NCI-H69 (cell line): ENCODE measurements around the gene ELK4.

Experiments used
- DNase-seq: peaks from one replicate; lab custom pipeline; 2025; lab: John Stamatoyannopoulos, UW

The ELK4 gene

DNA sequence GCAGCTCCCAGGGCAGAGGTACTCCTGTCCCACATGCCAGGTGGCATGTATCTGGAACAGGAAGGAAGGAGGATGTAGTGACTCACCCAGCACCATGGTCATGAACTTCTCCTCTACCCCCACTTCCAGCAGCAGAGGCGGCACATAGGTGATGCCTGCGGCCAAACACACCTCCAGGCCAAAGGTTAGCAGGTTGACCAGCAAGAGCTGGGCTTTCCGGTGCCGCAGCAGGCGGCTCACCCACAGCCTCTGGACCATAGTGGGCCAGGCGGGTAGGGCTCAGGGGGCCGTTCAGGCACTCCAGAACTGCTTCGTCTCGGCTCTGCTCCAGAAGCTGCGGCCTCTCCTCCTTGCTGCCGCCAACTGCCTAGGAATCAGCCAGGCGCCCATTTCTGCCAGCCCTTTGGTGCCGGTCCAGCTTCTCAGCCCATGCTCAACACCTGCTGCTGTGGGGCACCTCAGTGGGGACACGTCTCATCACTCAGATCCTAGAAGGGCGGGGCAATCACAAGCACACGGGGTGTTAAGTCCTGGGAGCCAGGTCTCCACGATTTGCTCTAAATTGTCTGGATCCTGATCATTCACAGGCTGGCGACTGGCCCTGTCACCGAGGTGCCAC is 32.7 kb upstream of the ELK4 start:
- DNase-seq: peak; percentile 51

GRCh38 chr1:205663286-205663936 is 31.6 kb upstream of the ELK4 start:
- no peak for DNase-seq

- DNase-seq: no peak
These were observed 31.0 kb upstream of the ELK4 start for GRCh38 chr1:205662791-205663190.

DNA sequence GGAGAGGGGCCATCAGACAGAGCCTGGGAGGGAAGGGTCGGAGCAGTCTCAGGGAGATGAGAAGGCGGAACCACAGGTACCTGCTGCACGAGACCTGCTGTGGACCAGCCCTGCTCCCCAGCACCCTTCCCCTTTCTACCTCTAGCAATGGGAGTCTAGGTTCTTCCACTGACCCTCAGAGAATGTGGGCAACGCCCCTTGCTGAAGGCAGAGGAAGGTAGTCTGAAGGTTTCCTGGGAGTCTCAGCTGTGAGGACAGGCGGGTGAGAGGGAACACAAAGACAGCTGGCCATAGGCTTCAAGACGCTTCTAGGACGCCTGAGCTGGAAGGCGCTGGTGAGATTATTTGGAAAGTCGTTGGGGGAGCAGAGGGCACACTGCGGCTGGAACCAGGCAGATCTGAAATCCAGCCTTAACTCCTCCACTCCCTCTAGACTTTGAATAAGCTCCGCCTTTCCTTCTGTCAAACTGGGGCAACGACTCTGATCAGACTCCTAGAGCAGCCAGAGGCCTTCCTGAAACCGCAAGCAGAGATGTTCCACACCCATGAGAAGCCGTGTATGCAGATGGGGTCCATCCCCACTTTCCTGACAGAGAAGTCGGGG is 30.4 kb upstream of the ELK4 start:
- DNase-seq: no peak

DNA sequence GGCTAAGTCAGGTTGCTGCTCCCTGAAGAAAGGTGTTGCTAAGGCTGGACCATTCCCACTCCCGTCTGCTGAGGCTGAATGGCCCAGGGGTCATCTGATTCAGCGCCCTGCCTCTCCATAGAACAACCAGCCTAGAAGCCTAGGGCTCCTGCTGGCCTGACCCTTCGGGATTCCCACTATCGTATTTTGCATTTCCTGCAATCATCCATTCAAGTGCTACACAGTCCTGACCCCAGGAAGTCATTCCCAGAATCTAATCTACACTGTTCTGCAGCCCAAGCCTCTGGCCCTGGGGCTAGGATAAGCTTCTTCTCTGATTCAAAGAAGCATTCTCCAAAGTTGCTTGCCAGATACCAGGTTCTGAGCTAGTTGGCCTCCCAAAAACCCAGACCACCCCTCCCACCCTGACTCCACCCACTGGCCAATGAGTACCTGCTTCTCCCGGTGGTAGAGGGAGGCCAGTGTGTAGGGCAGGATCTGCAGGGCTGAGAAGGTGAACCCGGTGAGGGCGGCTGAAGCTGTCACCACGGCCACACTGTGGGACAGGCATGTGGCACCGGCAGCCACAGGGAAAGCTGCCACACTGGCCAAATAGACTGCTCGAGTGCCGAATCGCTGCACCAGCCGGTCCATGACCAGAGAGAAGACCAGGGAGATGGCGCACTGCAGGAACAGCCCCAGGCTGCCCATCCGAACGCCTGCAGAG is 29.8 kb upstream of the ELK4 start:
- DNase-seq: no peak

GRCh38 chr1:205660361-205660760 is 28.6 kb upstream of the ELK4 start:
- DNase-seq: no peak

DNA sequence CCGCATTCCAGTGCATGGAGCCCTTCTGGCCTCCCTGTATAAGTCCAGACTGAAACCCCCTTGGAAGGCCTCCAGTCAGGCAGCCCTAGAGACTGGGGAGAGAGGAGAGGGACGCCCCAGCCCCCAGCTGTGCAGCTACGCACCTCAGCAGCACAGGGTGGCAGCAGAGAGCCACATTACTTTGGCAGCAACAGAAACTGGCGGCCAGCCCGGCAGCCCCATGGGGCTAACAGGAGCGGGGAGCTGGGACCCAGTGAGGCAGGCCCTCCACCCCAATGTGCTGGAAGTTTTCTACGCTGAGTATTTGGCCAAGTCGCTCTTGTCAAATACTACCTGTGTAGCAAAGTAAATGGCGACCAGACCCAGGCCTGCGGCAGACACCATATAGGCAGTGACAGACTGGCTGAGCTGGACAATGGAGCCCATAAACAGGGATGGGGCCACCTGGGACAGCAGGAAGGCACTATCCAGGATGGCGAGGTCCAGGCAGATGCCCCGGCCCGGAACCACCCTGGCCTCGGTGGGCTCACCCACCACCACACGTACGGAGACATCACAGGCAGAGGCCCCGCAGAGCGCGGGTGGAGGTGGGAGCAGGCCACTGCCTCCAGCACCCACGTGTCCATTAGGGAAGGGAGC is 27.3 kb upstream of the ELK4 start:
- DNase-seq: peak; percentile 88

GRCh38 chr1:205656236-205656635 is 24.4 kb upstream of the ELK4 start:
- DNase-seq: peak; percentile 44

- no peak for DNase-seq
These were observed 21.2 kb upstream of the ELK4 start for GRCh38 chr1:205652984-205653383.

DNA sequence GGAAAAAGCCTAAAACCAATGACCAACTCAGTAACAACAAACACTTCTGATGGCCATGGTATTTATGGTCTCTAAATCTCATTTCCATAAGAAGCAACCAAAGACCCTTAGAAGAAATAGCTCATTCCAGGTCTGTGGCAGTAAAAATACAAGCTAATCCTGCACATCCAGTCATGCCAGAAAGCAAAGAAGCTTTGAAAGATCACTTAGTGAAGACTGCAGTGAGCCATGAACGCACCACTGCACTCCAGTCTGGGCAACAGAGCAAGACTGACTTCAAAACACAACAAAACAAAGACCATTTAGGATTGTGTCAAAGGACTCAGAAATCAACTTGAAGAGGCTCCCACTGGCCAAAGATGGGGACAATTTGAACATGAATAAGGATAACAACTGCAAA is 18.4 kb upstream of the ELK4 start:
- DNase-seq: no peak

DNA sequence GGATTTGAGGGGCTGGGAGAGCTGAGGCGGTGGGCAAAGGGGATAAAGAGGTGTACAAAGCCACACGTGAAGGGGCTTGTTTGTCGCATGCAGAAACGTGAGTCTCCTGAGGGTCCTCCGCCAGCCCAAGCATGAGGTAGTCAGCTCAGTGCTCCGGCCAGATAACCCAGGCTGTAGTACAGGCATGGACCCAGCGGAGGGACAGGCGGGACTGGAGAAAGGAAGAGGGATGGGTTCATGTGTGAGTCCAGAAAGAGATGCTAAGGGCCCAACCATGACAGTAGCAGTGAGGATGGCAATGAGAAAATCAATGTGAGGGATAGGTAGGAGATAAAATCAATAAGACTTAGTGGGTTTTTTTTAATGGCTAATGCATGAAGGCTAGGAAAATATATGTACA is 13.7 kb upstream of the ELK4 start:
- DNase-seq: no peak

DNA sequence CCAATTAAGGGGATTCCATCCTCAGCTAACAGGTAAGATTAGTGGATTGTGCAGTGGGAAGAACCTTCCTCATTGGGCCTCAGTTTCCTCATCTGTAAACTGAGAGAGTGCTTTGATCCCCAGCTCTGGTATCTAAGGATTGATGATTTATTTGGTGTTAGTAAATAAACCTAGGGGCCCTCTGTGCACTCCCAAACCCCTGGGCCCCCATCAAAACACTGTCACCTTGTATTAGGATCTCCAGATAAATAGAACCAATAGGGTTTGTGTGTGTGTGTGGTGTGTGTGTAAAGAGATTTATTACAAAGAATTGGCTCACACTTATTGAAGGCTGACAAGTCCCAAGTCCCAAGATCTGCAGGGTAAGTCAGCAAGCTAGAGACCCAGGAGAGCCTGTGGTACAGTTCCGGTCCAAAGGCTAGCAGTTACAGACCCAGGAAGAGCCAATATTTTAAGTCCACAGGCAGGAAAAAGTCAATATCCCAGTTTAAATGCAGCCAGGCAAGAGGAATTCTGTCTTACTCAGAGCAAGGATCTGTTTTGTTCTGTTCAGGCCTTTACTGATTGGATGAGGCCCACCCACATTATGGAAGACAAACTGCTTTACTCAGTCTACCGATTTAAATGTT is 11.0 kb upstream of the ELK4 start:
- DNase-seq: no peak

- DNase-seq: no peak
These were observed 7.8 kb upstream of the ELK4 start for GRCh38 chr1:205639567-205639966.

- DNase-seq: no peak
These were observed 6.2 kb upstream of the ELK4 start for GRCh38 chr1:205637854-205638468.

DNA sequence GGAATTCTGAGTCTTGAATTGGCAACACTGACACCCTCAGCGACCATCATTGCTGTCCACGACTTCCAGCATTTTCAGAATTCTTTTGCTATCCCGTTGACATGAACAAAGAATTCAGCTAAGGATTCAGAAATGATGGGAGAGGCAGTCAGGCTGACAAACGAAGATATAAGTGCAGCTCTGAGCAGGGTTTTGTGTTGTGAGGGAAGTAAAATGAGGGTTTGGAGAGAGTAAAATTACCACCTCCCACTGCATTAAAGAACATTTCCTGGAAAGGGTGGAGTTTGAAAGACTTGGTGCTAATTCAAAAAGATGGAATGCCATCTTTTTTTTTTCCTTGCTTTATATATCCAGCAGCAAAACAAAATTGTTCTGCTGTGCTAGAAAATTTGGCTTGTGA is 4.9 kb upstream of the ELK4 start:
- peak; percentile 61 for DNase-seq

GRCh38 chr1:205636138-205636530 is 4.3 kb upstream of the ELK4 start:
- peak; percentile 70 for DNase-seq

GRCh38 chr1:205633421-205633976 is 1.7 kb upstream of the ELK4 start:
- peak; percentile 97 for DNase-seq

DNA sequence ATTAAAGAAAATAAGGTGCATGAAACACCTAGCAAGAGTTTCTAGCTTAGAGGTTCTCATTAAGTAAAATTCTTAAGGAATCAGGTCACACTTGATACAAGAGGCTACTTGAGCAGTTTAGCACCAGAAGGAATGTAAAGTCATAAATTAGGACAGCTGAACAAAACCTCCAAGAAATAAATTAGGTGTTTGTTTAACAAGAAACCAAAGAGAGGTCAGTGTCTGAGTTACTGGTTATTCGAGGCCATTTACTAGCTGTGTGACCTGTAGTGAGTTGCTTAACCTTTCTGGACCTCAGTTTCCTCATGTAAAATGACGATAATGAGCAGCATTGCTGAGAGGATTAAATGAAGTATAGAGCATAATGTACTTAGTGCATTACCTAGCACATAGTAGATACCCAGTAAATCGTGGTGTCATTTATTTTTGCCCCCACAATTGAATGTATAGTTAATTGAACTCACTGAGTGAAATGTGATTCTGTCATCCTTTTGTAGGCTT is 908 bp upstream of the ELK4 start:
- DNase-seq: peak; percentile 64

GRCh38 chr1:205631010-205631767 is 622 bp downstream of the ELK4 start:
- DNase-seq: peak; percentile 96

DNA sequence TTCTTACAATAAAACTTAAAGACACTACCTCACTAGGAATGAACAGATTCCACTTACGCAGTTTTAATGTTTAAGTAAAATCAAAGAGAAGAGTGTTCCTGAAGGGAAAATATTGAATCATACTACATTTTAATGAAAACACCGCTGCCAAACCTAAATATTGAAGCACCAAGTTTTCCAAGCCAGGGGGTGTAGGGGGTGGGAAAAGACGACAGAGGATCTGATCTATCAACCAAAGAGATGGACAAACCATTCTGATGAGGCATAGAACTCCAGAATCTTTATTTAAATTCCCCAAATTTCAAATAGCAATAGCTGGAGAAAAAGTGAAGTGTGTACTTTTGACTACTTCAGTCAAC is 1.2 kb downstream of the ELK4 start:
- no peak for DNase-seq
